GM12878 (cell line): ENCODE measurements around the gene MPP1. TPM values are rescaled to one million over a fixed set of nuclear protein-coding genes. Genes with fewer than 3 reads are reported as not detected.

ENCODE experiments used
- ATAC-seq: fragments of 200-7000 bp; cut with Tn5 transposase; 3 replicates; pipeline ENCODE4 v1.9.1; 2020; ENCODE audit warnings: mild to moderate bottlenecking, moderate library complexity
- BruUV-seq: library from RNA; stranded (reverse); fragments of 400-500 nt; replicated peaks from 2 replicates; lab custom pipeline; 2021; lab: Mats Ljungman, UMichigan
- CTCF ChIA-PET: fragments of 300-600 bp; sonication (Branson Sonifier 250); formaldehyde crosslinking; extraction: SDS; loops from one replicate; lab custom pipeline; 2021; ENCODE audit warnings: inconsistent platforms; lab: Yijun Ruan, JAX
- POLR2A ChIA-PET: fragments of 350-600 bp; formaldehyde crosslinking; extraction: SDS; loops from one replicate; lab custom pipeline; 2021; ENCODE audit warnings: inconsistent platforms; lab: Charles Lee
- RAD21 ChIA-PET: fragments of 300-600 bp; sonication (Branson Sonifier 250); formaldehyde crosslinking; loops from one replicate; lab custom pipeline; 2023; ENCODE audit warnings: antibody characterized with exemption; ENCODE audit not compliant: unreplicated experiment; lab: Charles Lee
- SMC1A ChIA-PET: fragments of 300-600 bp; sonication (Branson Sonifier 250); formaldehyde crosslinking; loops from one replicate; lab custom pipeline; 2023; ENCODE audit not compliant: unreplicated experiment, uncharacterized antibody; lab: Charles Lee
- DNase-seq: peaks from one replicate; pipeline ENCODE4 v3.0.0-alpha.2; 2011; ENCODE audit warnings: low read depth, low spot score
- FAIRE-seq: peaks from 3 replicates; lab custom pipeline; 2011; peaks lifted over from hg19 to GRCh38; lab: Jason Lieb, UNC
- H2AFZ ChIP-seq: 2 replicates; pipeline ENCODE4 v1.6.0; 2011; ENCODE audit warnings: low read depth, low read length, control low read depth; ENCODE audit not compliant: control insufficient read depth
- H3K27ac ChIP-seq: 2 replicates; pipeline ENCODE4 v1.5.1; 2011; ENCODE audit warnings: control low read depth; ENCODE audit not compliant: control insufficient read depth, insufficient read depth
- H3K27me3 ChIP-seq, 2 experiments: replicated peaks in 1 of 2; 2 replicates each; pipeline versions ENCODE4 v1.6.0 to v1.6.1; 2011; ENCODE audit warnings: low read length in 1 of 2; ENCODE audit not compliant: control insufficient read depth in 2 of 2, insufficient read depth in 2 of 2
- H3K36me3 ChIP-seq, 2 experiments: 2 replicates each; pipeline ENCODE4 v1.5.1; 2011; ENCODE audit warnings: low read length in 1 of 2; ENCODE audit not compliant: control insufficient read depth in 2 of 2, insufficient read depth in 2 of 2
- H3K4me1 ChIP-seq: 2 replicates; pipeline ENCODE4 v1.6.1; 2011; ENCODE audit warnings: mild to moderate bottlenecking, low read length, moderate library complexity, mixed read lengths; ENCODE audit not compliant: control insufficient read depth, insufficient read depth
- H3K4me2 ChIP-seq: 2 replicates; pipeline ENCODE4 v1.6.0; 2011; ENCODE audit warnings: control low read depth; ENCODE audit not compliant: control insufficient read depth, insufficient read depth
- H3K4me3 ChIP-seq: fragments of 200-600 bp; sonication (generic); 2 replicates; pipeline ENCODE4 v1.5.1; 2016
- H3K79me2 ChIP-seq: 2 replicates; pipeline ENCODE4 v1.6.0; 2011; ENCODE audit warnings: low read length; ENCODE audit not compliant: control insufficient read depth, insufficient read depth
- H3K9ac ChIP-seq: 2 replicates; pipeline ENCODE4 v1.8.0; 2011; ENCODE audit warnings: low read length, control low read depth, mixed read lengths; ENCODE audit not compliant: control insufficient read depth, insufficient read depth
- H3K9me3 ChIP-seq: replicated peaks from 3 replicates; pipeline ENCODE4 v1.5.1; 2011; ENCODE audit warnings: mild to moderate bottlenecking, low read length; ENCODE audit not compliant: control insufficient read depth, insufficient read depth
- H4K20me1 ChIP-seq: 2 replicates; pipeline ENCODE4 v1.6.0; 2011; ENCODE audit not compliant: control insufficient read depth, insufficient read depth
- CHD2 ChIP-seq: IDR thresholded peaks from 2 replicates; pipeline ENCODE4 v1.6.1; 2011; ENCODE audit warnings: low read depth, low read length, improper control_type of control experiment, borderline replicate concordance
- RBBP5 ChIP-seq: fragments of 200-600 bp; sonication (generic); conservative IDR thresholded peaks from 2 replicates; pipeline ENCODE4 v1.6.1; 2016
- TARDBP ChIP-seq: IDR thresholded peaks from 2 replicates; pipeline ENCODE4 v1.6.1; 2016; ENCODE audit warnings: borderline replicate concordance
- WGBS: methylation state at CpG from one replicate; pipeline ENCODE4 v1.1.6; 2016; ENCODE audit warnings: low lambda C conversion rate; ENCODE audit not compliant: insufficient replicate concordance, insufficient coverage; ENCODE audit errors: missing lambda C conversion rate; 5-methylcytosine and 5-hydroxymethylcytosine counted together
- in situ Hi-C: fragments of 300-500 bp; cut with MboI; formaldehyde crosslinking; loops from 9 replicates; pipeline ENCODE4 v1.14.3; 2018; ENCODE audit warnings: mixed read lengths
- intact Hi-C: fragments of 100-400 bp; cut with micrococcal nuclease; formaldehyde crosslinking; loops from one replicate; pipeline ENCODE4 v1.14.2; 2022; ENCODE audit not compliant: unreplicated experiment
- polyA plus RNA-seq, 11 experiments: library from polyadenylated mRNA; depleted of rRNA in 4 of 11; unstranded in 6 of 11; stranded (reverse) in 5 of 11; fragments of >200 nt; fragmentation: Nextera tagmentation in 4 of 11; fragmentation: Illumina TruSeq in 1 of 11; extraction: Ambion mirVana in 4 of 11; extraction: Trizol in 1 of 11; gene quantifications; 1 replicate in 1 of 11; 2 replicates in 10 of 11; pipeline versions ENCODE4 v1.2.1 to v1.2.3, GENCODE V29; 2011 to 2016; ENCODE audit warnings: inconsistent platforms in 2 of 11, missing spikeins in 2 of 11, low read depth in 1 of 11
- total RNA-seq, 4 experiments: library from RNA; depleted of rRNA in 3 of 4; stranded (reverse); fragments of >200 nt in 3 of 4; fragmentation: Illumina TruSeq in 1 of 4; extraction: Trizol in 1 of 4; gene quantifications; 2 replicates each; pipeline versions ENCODE4 v1.2.1 to v1.2.3, GENCODE V29; 2013 to 2021
- TF ChIP-seq, protein P1 (sequence below): fragments of 450-650 bp; IDR thresholded peaks from 2 replicates; pipeline ENCODE4 v1.6.1; 2017; ENCODE audit warnings: mild to moderate bottlenecking, moderate library complexity

The MPP1 gene
- total and polyA plus RNA-seq, 10 of the 15 experiments (the other 5 are each of a cell fraction or from before 2014, with no cell fraction given): 1.9 to 20.1 (median 14.8) TPM

DNA sequence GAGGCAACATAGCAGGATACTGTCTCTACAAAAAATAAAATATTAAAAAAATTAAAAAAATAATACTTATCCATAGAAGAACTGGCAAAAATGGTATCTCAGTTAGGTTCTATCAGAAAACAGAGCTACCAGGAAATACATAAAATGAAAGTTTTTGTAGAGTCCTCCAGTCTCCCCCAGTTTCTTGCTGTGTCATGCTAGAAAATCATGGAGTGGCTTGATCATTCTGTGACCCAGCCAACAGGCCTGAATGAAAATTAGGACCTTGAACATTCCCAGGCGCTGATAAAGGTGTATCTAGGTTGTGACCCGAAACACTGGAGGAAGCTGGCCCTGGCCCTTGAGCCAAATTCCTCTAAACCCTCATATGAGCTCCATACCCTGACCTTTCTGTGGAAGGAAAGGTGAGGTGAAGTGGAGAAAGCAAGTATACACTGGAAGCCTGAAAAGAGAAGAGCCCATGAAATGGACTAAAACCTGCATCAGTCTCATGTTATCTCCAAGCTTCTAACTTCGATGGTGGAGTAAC is 28.5 kb upstream of the MPP1 start:
- no peaks in the 10 kb centered on the region for H3K9me3 ChIP-seq
- ChIA-PET RAD21 (interaction anchor here (1.1 to 1.9 kb wide), 3 partner anchors 8 to 85 kb away, joined by 4 to 5 read pairs (median 5); partner anchors contain the start of gene DKC1), SMC1A (interaction anchor here (0.7 to 1.3 kb wide), 5 partner anchors 12 to 121 kb away, joined by 3 to 4 read pairs (median 3); no protein-coding TSS in a partner anchor)
- no peaks in the 10 kb centered on the region for H3K36me3 ChIP-seq
- in situ Hi-C loops: loop anchor here (10.0 kb wide), 1 partner anchor 289 kb away; the partner anchor contains the start of genes G6PD and IKBKG
- TF ChIP-seq CHD2 (no peak), TARDBP (no peak), RBBP5 (no peak)
- TF ChIP-seq, protein P1, sequence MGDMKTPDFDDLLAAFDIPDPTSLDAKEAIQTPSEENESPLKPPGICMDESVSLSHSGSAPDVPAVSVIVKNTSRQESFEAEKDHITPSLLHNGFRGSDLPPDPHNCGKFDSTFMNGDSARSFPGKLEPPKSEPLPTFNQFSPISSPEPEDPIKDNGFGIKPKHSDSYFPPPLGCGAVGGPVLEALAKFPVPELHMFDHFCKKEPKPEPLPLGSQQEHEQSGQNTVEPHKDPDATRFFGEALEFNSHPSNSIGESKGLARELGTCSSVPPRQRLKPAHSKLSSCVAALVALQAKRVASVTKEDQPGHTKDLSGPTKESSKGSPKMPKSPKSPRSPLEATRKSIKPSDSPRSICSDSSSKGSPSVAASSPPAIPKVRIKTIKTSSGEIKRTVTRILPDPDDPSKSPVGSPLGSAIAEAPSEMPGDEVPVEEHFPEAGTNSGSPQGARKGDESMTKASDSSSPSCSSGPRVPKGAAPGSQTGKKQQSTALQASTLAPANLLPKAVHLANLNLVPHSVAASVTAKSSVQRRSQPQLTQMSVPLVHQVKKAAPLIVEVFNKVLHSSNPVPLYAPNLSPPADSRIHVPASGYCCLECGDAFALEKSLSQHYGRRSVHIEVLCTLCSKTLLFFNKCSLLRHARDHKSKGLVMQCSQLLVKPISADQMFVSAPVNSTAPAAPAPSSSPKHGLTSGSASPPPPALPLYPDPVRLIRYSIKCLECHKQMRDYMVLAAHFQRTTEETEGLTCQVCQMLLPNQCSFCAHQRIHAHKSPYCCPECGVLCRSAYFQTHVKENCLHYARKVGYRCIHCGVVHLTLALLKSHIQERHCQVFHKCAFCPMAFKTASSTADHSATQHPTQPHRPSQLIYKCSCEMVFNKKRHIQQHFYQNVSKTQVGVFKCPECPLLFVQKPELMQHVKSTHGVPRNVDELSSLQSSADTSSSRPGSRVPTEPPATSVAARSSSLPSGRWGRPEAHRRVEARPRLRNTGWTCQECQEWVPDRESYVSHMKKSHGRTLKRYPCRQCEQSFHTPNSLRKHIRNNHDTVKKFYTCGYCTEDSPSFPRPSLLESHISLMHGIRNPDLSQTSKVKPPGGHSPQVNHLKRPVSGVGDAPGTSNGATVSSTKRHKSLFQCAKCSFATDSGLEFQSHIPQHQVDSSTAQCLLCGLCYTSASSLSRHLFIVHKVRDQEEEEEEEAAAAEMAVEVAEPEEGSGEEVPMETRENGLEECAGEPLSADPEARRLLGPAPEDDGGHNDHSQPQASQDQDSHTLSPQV: no peak
- TF ChIP-seq, all 136 proteins: peak for 0
- Histone ChIP-seq H4K20me1 (no peaks in the 10 kb centered on the region), H3K4me1 (peaks cover 3% of the 10 kb centered on the region; the same call in 1 of the 2 replicates), H3K9ac (no peak overlapping the region), H2AFZ (no peak overlapping the region), H3K27me3 (no peaks in the 10 kb centered on the region), H3K27ac (no peak overlapping the region), H3K4me2 (no peak overlapping the region), H3K79me2 (no peaks in the 10 kb centered on the region), H3K4me3 (no peak overlapping the region)
- FAIRE-seq (no peak), ATAC-seq (no peak), DNase-seq (no peak)
- ChIA-PET CTCF (interaction anchor here (1.0 to 2.7 kb wide), 2 partner anchors 15 to 85 kb away, joined by 3 to 8 read pairs; no protein-coding TSS in a partner anchor), POLR2A (no interaction called here)
- no TSS peak for BruUV-seq
- intact Hi-C loops: no loop called here
- WGBS: 29% methylated on average over 3 of the region's 3 CpGs
